Breast epithelium (tissue), 4 donors: ENCODE data around the gene PDHX. TPM values are rescaled to one million over a fixed set of nuclear protein-coding genes. Genes with fewer than 3 reads are reported as not detected.

Source experiments
- DNase-seq, 2 donors: peaks; one replicate each; pipeline ENCODE4 v3.0.0-alpha.2; 2019; ENCODE audit warnings: low spot score in 2 of 2
- H3K27ac ChIP-seq, 2 donors: fragments of 200-600 bp; sonication (generic) in 1 of 2; one replicate each; pipeline ENCODE4 v1.5.1; 2016 to 2019; ENCODE audit warnings: mild to moderate bottlenecking in 1 of 2
- H3K27me3 ChIP-seq, 2 donors: fragments of 200-600 bp; sonication (generic) in 1 of 2; one replicate each; pipeline versions ENCODE4 v1.5.1 to v1.6.0; 2017 to 2019; ENCODE audit warnings: control low read depth in 1 of 2, mild to moderate bottlenecking in 1 of 2
- H3K36me3 ChIP-seq: fragments of 200-600 bp; one replicate; pipeline ENCODE4 v1.5.1; 2019
- H3K4me1 ChIP-seq, 2 donors: fragments of 200-600 bp; sonication (generic); one replicate each; pipeline ENCODE4 v1.5.1; 2016 to 2019; ENCODE audit warnings: control low read depth in 1 of 2
- H3K4me3 ChIP-seq, 3 donors: fragments of 200-600 bp; sonication (generic); 1 replicate in 2 of 3; 2 replicates in 1 of 3; pipeline ENCODE4 v1.5.1; 2016 to 2019; ENCODE audit warnings: mild to moderate bottlenecking in 3 of 3, moderate library complexity in 2 of 3
- H3K9me3 ChIP-seq, 2 donors: fragments of 200-600 bp; sonication (generic) in 1 of 2; one replicate each; pipeline ENCODE4 v1.5.1; 2016 to 2019; ENCODE audit warnings: control low read depth in 1 of 2
- POLR2A ChIP-seq: fragments of 450-650 bp; IDR thresholded peaks from one replicate; pipeline ENCODE4 v1.6.1; 2016; ENCODE audit warnings: antibody characterized with exemption, mild to moderate bottlenecking, moderate library complexity
- POLR2AphosphoS5 ChIP-seq, 3 donors: sonication (generic); formaldehyde crosslinking; IDR thresholded peaks; one replicate each; pipeline ENCODE4 v1.6.1; 2017; ENCODE audit warnings: antibody characterized with exemption in 3 of 3
- intact Hi-C: fragments of 100-400 bp; cut with DNase I; formaldehyde crosslinking; loops from one replicate; pipeline ENCODE4 v1.15.1; 2023; ENCODE audit warnings: low total_unique reads
- total RNA-seq, 3 donors: library from RNA; depleted of rRNA; stranded (reverse); fragments of >200 nt; gene quantifications; one replicate each; pipeline ENCODE4 v1.1.0, GENCODE V29; 2016
- TF ChIP-seq, protein P1 (sequence below), 3 donors: fragments of 450-650 bp; IDR thresholded peaks; one replicate each; pipeline ENCODE4 v1.5.1; 2016 to 2017; ENCODE audit warnings: antibody characterized with exemption in 3 of 3, mild to moderate bottlenecking in 3 of 3, moderate library complexity in 3 of 3

The PDHX gene
- total RNA-seq, 3 donors from 2014 or later: 32.1 to 42.7 (median 41.6) TPM

DNA sequence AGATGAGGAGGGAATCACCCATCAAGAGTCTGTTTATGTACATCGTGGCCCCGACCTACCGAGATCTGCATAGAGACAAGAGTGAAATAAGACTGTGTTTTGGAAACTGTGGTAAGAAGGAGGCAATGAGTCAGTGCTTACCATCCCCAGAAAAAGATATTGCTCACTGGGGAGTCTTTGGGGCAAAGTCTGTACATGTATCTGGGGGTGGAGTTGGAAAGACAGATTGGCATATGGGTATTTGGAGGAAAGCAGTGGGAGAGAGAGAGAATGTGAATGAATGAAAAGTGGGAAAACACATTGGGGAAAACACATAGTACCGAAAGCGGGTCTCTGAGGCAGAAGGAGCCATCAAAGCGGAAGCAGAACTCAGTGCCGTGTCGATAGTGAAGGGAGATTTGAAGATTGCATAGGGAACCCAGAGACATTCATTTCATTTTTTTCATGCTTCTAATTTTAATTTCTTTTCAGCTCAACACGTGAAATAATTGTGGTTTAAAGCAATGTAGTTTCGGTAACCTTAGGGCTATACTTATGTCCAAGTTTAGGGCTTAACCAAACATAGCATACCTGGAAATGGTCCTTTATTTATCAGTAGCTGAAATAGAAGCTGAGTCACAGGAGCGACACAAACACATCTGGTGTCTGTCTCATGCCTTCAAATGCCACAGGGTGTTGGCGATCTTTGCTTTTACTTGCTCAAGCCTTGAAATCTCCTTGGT is 124.0 kb downstream of the PDHX start:
- intact Hi-C loops: no loop called here
- TF ChIP-seq, protein P1, sequence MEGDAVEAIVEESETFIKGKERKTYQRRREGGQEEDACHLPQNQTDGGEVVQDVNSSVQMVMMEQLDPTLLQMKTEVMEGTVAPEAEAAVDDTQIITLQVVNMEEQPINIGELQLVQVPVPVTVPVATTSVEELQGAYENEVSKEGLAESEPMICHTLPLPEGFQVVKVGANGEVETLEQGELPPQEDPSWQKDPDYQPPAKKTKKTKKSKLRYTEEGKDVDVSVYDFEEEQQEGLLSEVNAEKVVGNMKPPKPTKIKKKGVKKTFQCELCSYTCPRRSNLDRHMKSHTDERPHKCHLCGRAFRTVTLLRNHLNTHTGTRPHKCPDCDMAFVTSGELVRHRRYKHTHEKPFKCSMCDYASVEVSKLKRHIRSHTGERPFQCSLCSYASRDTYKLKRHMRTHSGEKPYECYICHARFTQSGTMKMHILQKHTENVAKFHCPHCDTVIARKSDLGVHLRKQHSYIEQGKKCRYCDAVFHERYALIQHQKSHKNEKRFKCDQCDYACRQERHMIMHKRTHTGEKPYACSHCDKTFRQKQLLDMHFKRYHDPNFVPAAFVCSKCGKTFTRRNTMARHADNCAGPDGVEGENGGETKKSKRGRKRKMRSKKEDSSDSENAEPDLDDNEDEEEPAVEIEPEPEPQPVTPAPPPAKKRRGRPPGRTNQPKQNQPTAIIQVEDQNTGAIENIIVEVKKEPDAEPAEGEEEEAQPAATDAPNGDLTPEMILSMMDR (IDR thresholded peaks at IDR 0.05): no peak
- no peak for TF ChIP-seq POLR2A
- no peak for TF ChIP-seq POLR2AphosphoS5 (IDR thresholded peaks at IDR 0.05)
- no peaks in the 10 kb centered on the region for H3K27me3 ChIP-seq
- no peaks in the 10 kb centered on the region for H3K4me1 ChIP-seq
- DNase-seq: no peak
- peak overlapping the region in 1 of 2 donors; percentile 44 for H3K27ac ChIP-seq
- peak overlapping the region in 1 of 3 donors; percentile 3 for H3K4me3 ChIP-seq
- H3K36me3 ChIP-seq: no peaks in the 10 kb centered on the region
- no peaks in the 10 kb centered on the region for H3K9me3 ChIP-seq

- no peaks in the 10 kb centered on the region for H3K27me3 ChIP-seq
- no peaks in the 10 kb centered on the region for H3K4me1 ChIP-seq
- no peak overlapping the region for H3K4me3 ChIP-seq
- no peaks in the 10 kb centered on the region for H3K9me3 ChIP-seq
- no peak for TF ChIP-seq POLR2AphosphoS5 (IDR thresholded peaks at IDR 0.05)
- TF ChIP-seq POLR2A: no peak
- TF ChIP-seq, protein P1 (IDR thresholded peaks at IDR 0.05): no peak
- peak overlapping the region in 1 of 2 donors; percentile 44 for H3K27ac ChIP-seq
- intact Hi-C loops: no loop called here
- H3K36me3 ChIP-seq: no peaks in the 10 kb centered on the region
- no peak for DNase-seq
These were observed 124.7 kb downstream of the PDHX start for GRCh38 chr11:35041070-35041554.

GRCh38 chr11:35042224-35042623 is 125.8 kb downstream of the PDHX start:
- H3K27ac ChIP-seq: no peak overlapping the region
- intact Hi-C loops: no loop called here
- TF ChIP-seq, protein P1 (IDR thresholded peaks at IDR 0.05): no peak
- no peak for TF ChIP-seq POLR2A
- no peak for TF ChIP-seq POLR2AphosphoS5 (IDR thresholded peaks at IDR 0.05)
- no peak for DNase-seq
- no peaks in the 10 kb centered on the region for H3K36me3 ChIP-seq
- H3K4me1 ChIP-seq: no peaks in the 10 kb centered on the region
- H3K4me3 ChIP-seq: no peak overlapping the region
- no peaks in the 10 kb centered on the region for H3K9me3 ChIP-seq
- H3K27me3 ChIP-seq: no peaks in the 10 kb centered on the region

GRCh38 chr11:35042913-35043312 is 126.5 kb downstream of the PDHX start:
- no peaks in the 10 kb centered on the region for H3K9me3 ChIP-seq
- intact Hi-C loops: no loop called here

GRCh38 chr11:35043936-35044335 is 127.5 kb downstream of the PDHX start:
- Histone ChIP-seq H3K9me3 (no peaks in the 10 kb centered on the region), H3K27ac (no peak overlapping the region), H3K36me3 (no peaks in the 10 kb centered on the region), H3K4me1 (no peaks in the 10 kb centered on the region), H3K4me3 (no peak overlapping the region), H3K27me3 (no peaks in the 10 kb centered on the region)
- DNase-seq: no peak
- intact Hi-C loops: no loop called here
- no peak for TF ChIP-seq POLR2A
- TF ChIP-seq, protein P1 (IDR thresholded peaks at IDR 0.05): no peak
- no peak for TF ChIP-seq POLR2AphosphoS5 (IDR thresholded peaks at IDR 0.05)

More at GRCh38 chr11:35042913-35043312, 126.5 kb downstream of the PDHX start:
- Histone ChIP-seq H3K36me3 (no peaks in the 10 kb centered on the region), H3K27ac (no peak overlapping the region), H3K27me3 (no peaks in the 10 kb centered on the region), H3K4me1 (no peaks in the 10 kb centered on the region), H3K4me3 (no peak overlapping the region)
- no peak for DNase-seq
- TF ChIP-seq, protein P1 (IDR thresholded peaks at IDR 0.05): no peak
- TF ChIP-seq POLR2AphosphoS5 (IDR thresholded peaks at IDR 0.05) (no peak), POLR2A (no peak)
